NK-92 (cell line): ENCODE data around the gene EIF3D.

ENCODE experiments used
- DNase-seq: peaks from one replicate; lab custom pipeline; 2025; ENCODE audit not compliant: unreplicated experiment; lab: John Stamatoyannopoulos, UW

EIF3D gene

GRCh38 chr22:36510384-36510783 lies 18.6 kb downstream of the EIF3D start:
- no peak for DNase-seq

- DNase-seq, result no peak
Measured at GRCh38 chr22:36507518-36508010, 21.4 kb downstream of the EIF3D start.

GRCh38 chr22:36506637-36507517 lies 22.1 kb downstream of the EIF3D start, which contains the start of gene FOXRED2:
TSS of gene FOXRED2 (minus strand) at chr22:36507040. CDS start at chr22:36506422, 618 bp downstream.
- no peak for DNase-seq

- no peak for DNase-seq
Measured at GRCh38 chr22:36505998-36506635, 22.8 kb downstream of the EIF3D start.

GRCh38 chr22:36497910-36498665 lies 30.9 kb downstream of the EIF3D start:
- no peak for DNase-seq

GRCh38 chr22:36493690-36494110 lies 35.3 kb downstream of the EIF3D start:
- no peak for DNase-seq

GRCh38 chr22:36492109-36492508 lies 36.9 kb downstream of the EIF3D start:
- no peak for DNase-seq

GRCh38 chr22:36491155-36491554 lies 37.8 kb downstream of the EIF3D start:
- no peak for DNase-seq

GRCh38 chr22:36486619-36487384 lies 42.2 kb downstream of the EIF3D start:
- DNase-seq, result no peak

GRCh38 chr22:36481393-36482168 lies 47.4 kb downstream of the EIF3D start, which contains the start of gene TXN2:
TSS of gene TXN2 (minus strand) at chr22:36481640. CDS start at chr22:36480837, 803 bp downstream.
- DNase-seq, result peak; percentile 66

- DNase-seq, result no peak
Measured at GRCh38 chr22:36480941-36481392, 48.0 kb downstream of the EIF3D start.

GRCh38 chr22:36478966-36479365 lies 50.0 kb downstream of the EIF3D start:
- no peak for DNase-seq

GRCh38 chr22:36475341-36475740 lies 53.6 kb downstream of the EIF3D start:
- DNase-seq, result no peak

- DNase-seq, result no peak
Measured at GRCh38 chr22:36472689-36473088, 56.3 kb downstream of the EIF3D start.

GRCh38 chr22:36471341-36471821 lies 57.6 kb downstream of the EIF3D start:
- no peak for DNase-seq

GRCh38 chr22:36470994-36471331 lies 58.0 kb downstream of the EIF3D start:
- DNase-seq, result no peak

GRCh38 chr22:36470162-36470993 lies 58.6 kb downstream of the EIF3D start:
- DNase-seq, result no peak

GRCh38 chr22:36469094-36469710 lies 59.8 kb downstream of the EIF3D start:
- DNase-seq, result no peak
